SK-N-MC (cell line): Measurements from ENCODE around the gene ZRSR2.

Experiments
- EZH2 ChIP-seq: fragments of 200-600 bp; sonication (generic); IDR thresholded peaks from one replicate; pipeline ENCODE4 v1.6.1; 2017; ENCODE audit warnings: antibody characterized with exemption
- FOXP2 ChIP-seq: optimal IDR thresholded peaks from 2 replicates; pipeline ENCODE3; 2011; ENCODE audit warnings: mild to moderate bottlenecking, moderate library complexity; ENCODE audit not compliant: insufficient read depth; ENCODE audit errors: extremely low read length, control extremely low read depth
- POLR2AphosphoS5 ChIP-seq: IDR thresholded peaks from 2 replicates; pipeline ENCODE4 v1.6.1; 2012; ENCODE audit warnings: mild to moderate bottlenecking, low read depth, low read length, borderline replicate concordance

DNA sequence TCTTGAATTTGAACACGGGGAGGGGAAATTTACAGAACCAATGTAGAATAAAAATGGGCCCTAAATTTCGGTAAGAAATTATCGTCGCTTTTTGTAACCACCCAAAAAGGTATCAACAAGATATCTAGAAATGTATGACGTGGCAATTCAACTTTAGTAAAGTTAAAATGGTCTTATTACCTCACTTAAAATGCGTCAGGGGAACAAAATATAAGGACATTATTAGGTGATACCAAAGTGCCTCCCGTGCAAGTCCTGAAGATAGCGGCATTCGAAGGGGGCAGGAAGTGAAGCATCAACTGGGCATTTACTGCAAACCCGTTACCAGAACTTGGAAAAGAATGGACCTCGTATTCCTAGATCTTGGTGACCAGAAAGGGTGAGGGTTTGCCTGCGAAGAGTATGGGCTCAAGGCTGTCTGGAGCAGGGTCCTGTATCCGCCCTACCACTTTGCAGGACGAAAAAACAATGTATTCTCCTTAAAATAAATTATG is 63.3 kb downstream of the ZRSR2 start:
- no peak for TF ChIP-seq EZH2
- no peak for TF ChIP-seq POLR2AphosphoS5
- no peak for TF ChIP-seq FOXP2
